ENCODE measurements around the gene UCK2. TPM values are rescaled to one million over a fixed set of nuclear protein-coding genes. Genes with fewer than 3 reads are reported as not detected.

The UCK2 gene
- total RNA-seq, 1 donor from 2014 or later, result 8.3 TPM

GRCh38 chr1:165873481-165873880, 46.1 kb downstream of the UCK2 start:
- TF ChIP-seq, protein P1, sequence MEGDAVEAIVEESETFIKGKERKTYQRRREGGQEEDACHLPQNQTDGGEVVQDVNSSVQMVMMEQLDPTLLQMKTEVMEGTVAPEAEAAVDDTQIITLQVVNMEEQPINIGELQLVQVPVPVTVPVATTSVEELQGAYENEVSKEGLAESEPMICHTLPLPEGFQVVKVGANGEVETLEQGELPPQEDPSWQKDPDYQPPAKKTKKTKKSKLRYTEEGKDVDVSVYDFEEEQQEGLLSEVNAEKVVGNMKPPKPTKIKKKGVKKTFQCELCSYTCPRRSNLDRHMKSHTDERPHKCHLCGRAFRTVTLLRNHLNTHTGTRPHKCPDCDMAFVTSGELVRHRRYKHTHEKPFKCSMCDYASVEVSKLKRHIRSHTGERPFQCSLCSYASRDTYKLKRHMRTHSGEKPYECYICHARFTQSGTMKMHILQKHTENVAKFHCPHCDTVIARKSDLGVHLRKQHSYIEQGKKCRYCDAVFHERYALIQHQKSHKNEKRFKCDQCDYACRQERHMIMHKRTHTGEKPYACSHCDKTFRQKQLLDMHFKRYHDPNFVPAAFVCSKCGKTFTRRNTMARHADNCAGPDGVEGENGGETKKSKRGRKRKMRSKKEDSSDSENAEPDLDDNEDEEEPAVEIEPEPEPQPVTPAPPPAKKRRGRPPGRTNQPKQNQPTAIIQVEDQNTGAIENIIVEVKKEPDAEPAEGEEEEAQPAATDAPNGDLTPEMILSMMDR (IDR thresholded peaks at IDR 0.05), result no peak
- no peak overlapping the region for H3K27ac ChIP-seq
- no peaks in the 10 kb centered on the region for H3K27me3 ChIP-seq (ENCODE audit: low read depth)
- DNase-seq (no peak), ATAC-seq (no peak)
- intact Hi-C loops (cut with DNase I), result no loop called here
- peaks cover 17% of the 10 kb centered on the region for H3K4me1 ChIP-seq
- H3K4me3 ChIP-seq, result no peak overlapping the region
- no peaks in the 10 kb centered on the region for H3K9me3 ChIP-seq
- H3K36me3 ChIP-seq, result no peaks in the 10 kb centered on the region

GRCh38 chr1:165874643-165875042, 47.2 kb downstream of the UCK2 start:
- DNase-seq (no peak), ATAC-seq (no peak)
- Histone ChIP-seq H3K9me3 (no peaks in the 10 kb centered on the region), H3K27ac (no peak overlapping the region), H3K27me3 (ENCODE audit: low read depth) (no peaks in the 10 kb centered on the region), H3K4me3 (no peak overlapping the region), H3K36me3 (no peaks in the 10 kb centered on the region), H3K4me1 (peaks cover 17% of the 10 kb centered on the region)
- intact Hi-C loops (cut with DNase I), result no loop called here
- TF ChIP-seq, protein P1 (IDR thresholded peaks at IDR 0.05), result no peak

GRCh38 chr1:165875171-165875570, 47.8 kb downstream of the UCK2 start:
- Histone ChIP-seq H3K4me1 (peaks cover 17% of the 10 kb centered on the region), H3K27ac (no peak overlapping the region), H3K9me3 (no peaks in the 10 kb centered on the region), H3K27me3 (ENCODE audit: low read depth) (no peaks in the 10 kb centered on the region), H3K4me3 (no peak overlapping the region), H3K36me3 (no peaks in the 10 kb centered on the region)
- TF ChIP-seq, protein P1 (IDR thresholded peaks at IDR 0.05), result no peak
- intact Hi-C loops (cut with DNase I), result no loop called here
- peak; percentile 51 to 68 for ATAC-seq
- no peak for DNase-seq

GRCh38 chr1:165875604-165876003, 48.2 kb downstream of the UCK2 start:
- Histone ChIP-seq H3K27me3 (ENCODE audit: low read depth) (no peaks in the 10 kb centered on the region), H3K4me3 (no peak overlapping the region), H3K4me1 (peaks cover 17% of the 10 kb centered on the region), H3K36me3 (no peaks in the 10 kb centered on the region), H3K27ac (no peak overlapping the region), H3K9me3 (no peaks in the 10 kb centered on the region)
- ATAC-seq (no peak), DNase-seq (no peak)
- intact Hi-C loops (cut with DNase I), result no loop called here
- TF ChIP-seq, protein P1 (IDR thresholded peaks at IDR 0.05), result no peak

GRCh38 chr1:165876121-165876520, 48.7 kb downstream of the UCK2 start:
- DNase-seq (no peak), ATAC-seq (no peak)
- intact Hi-C loops (cut with DNase I), result no loop called here
- Histone ChIP-seq H3K27ac (no peak overlapping the region), H3K9me3 (no peaks in the 10 kb centered on the region), H3K4me1 (peaks cover 12% of the 10 kb centered on the region), H3K36me3 (no peaks in the 10 kb centered on the region), H3K4me3 (no peak overlapping the region), H3K27me3 (ENCODE audit: low read depth) (no peaks in the 10 kb centered on the region)
- TF ChIP-seq, protein P1 (IDR thresholded peaks at IDR 0.05), result no peak

GRCh38 chr1:165877411-165877810, 50.0 kb downstream of the UCK2 start:
- no peak overlapping the region for H3K27ac ChIP-seq
- no peak overlapping the region for H3K4me3 ChIP-seq
- H3K27me3 ChIP-seq (ENCODE audit: low read depth), result no peaks in the 10 kb centered on the region
- intact Hi-C loops (cut with DNase I), result no loop called here
- H3K36me3 ChIP-seq, result no peaks in the 10 kb centered on the region
- DNase-seq (no peak), ATAC-seq (no peak)
- H3K4me1 ChIP-seq, result peaks cover 8% of the 10 kb centered on the region
- TF ChIP-seq, protein P1 (IDR thresholded peaks at IDR 0.05), result no peak
- no peaks in the 10 kb centered on the region for H3K9me3 ChIP-seq
